D721Med (cell line): Measurements from ENCODE around the gene ZDHHC9.

ENCODE experiments used
- DNase-seq: peaks from one replicate; pipeline ENCODE4 v3.0.0; 2011; ENCODE audit warnings: low spot score; ENCODE audit not compliant: insufficient read length
- FAIRE-seq: peaks from 2 replicates; lab custom pipeline; 2011; peaks lifted over from hg19 to GRCh38; lab: Jason Lieb, UNC
- CTCF ChIP-seq: IDR thresholded peaks from 2 replicates; pipeline ENCODE4 v1.5.1; 2012; ENCODE audit warnings: mild to moderate bottlenecking, control low read depth; ENCODE audit not compliant: insufficient read depth; ENCODE audit errors: missing control alignments

The ZDHHC9 gene

GRCh38 chrX:129763666-129764065 lies 80.0 kb downstream of the ZDHHC9 start:
- TF ChIP-seq CTCF: no peak
- no peak for DNase-seq
- FAIRE-seq: no peak

- DNase-seq: no peak
- no peak for FAIRE-seq
- TF ChIP-seq CTCF: no peak
Observed at GRCh38 chrX:129762448-129762847, 81.2 kb downstream of the ZDHHC9 start.

- TF ChIP-seq CTCF: no peak
- DNase-seq: no peak
- FAIRE-seq: no peak
Observed at GRCh38 chrX:129761596-129761995, 82.1 kb downstream of the ZDHHC9 start.

GRCh38 chrX:129760981-129761380 lies 82.7 kb downstream of the ZDHHC9 start:
- FAIRE-seq (no peak), DNase-seq (no peak)
- no peak for TF ChIP-seq CTCF

GRCh38 chrX:129760155-129760554 lies 83.5 kb downstream of the ZDHHC9 start:
- no peak for TF ChIP-seq CTCF
- DNase-seq (no peak), FAIRE-seq (no peak)

GRCh38 chrX:129759576-129760061 lies 84.1 kb downstream of the ZDHHC9 start:
- no peak for TF ChIP-seq CTCF
- FAIRE-seq (no peak), DNase-seq (no peak)

GRCh38 chrX:129755779-129756650 lies 87.7 kb downstream of the ZDHHC9 start:
- FAIRE-seq (no peak), DNase-seq (no peak)
- no peak for TF ChIP-seq CTCF
